K562 (cell line): ENCODE data around the gene SYMPK. TPM values are rescaled to one million over a fixed set of nuclear protein-coding genes. Genes with fewer than 3 reads are reported as not detected.
A peak's percentile ranks its signal among the peaks of the same experiment; 100 is the strongest.

Experiments
- AFF4 ChIP-seq: sonication (generic); formaldehyde crosslinking; IDR thresholded peaks from 2 replicates; pipeline ENCODE4 v1.8.0; 2023; ENCODE audit warnings: mild to moderate bottlenecking, missing genetic modification reagents
- ARID3B ChIP-seq: fragments of 250-450 bp; sonication (Bioruptor Pico); IDR thresholded peaks from 2 replicates; pipeline ENCODE4 v1.4.0; 2020; ENCODE audit warnings: borderline replicate concordance
- BACH1 ChIP-seq: fragments of 200-800 bp; sonication (Bioruptor generic); IDR thresholded peaks from 2 replicates; pipeline ENCODE4 v1.6.1; 2016; ENCODE audit warnings: missing genetic modification characterization, missing compliant biosample characterization
- CHCHD3 ChIP-seq: fragments of 250-450 bp; sonication (Bioruptor Pico); IDR thresholded peaks from 2 replicates; pipeline ENCODE4 v2.1.2; 2022; ENCODE audit warnings: mild to moderate bottlenecking
- DLX4 ChIP-seq: fragments of 250-450 bp; sonication (Bioruptor Pico); IDR thresholded peaks from 2 replicates; pipeline ENCODE4 v1.6.1; 2021; ENCODE audit warnings: mild to moderate bottlenecking
- EGR1 ChIP-seq: fragments of 450-650 bp; conservative IDR thresholded peaks from 2 replicates; pipeline ENCODE4 v1.6.1; 2017; ENCODE audit warnings: mild to moderate bottlenecking
- HDAC3 ChIP-seq: fragments of 450-650 bp; IDR thresholded peaks from 2 replicates; pipeline ENCODE4 v1.6.1; 2018; ENCODE audit warnings: borderline replicate concordance, mild to moderate bottlenecking, moderate library complexity; ENCODE audit not compliant: partially characterized antibody
- HIVEP1 ChIP-seq: fragments of 250-450 bp; sonication (Bioruptor Pico); IDR thresholded peaks from 2 replicates; pipeline ENCODE4 v1.4.0; 2020; ENCODE audit warnings: mild to moderate bottlenecking
- HNRNPH1 ChIP-seq: fragments of 200-400 bp; formaldehyde crosslinking; optimal IDR thresholded peaks from 2 replicates; pipeline ENCODE3; 2017; ENCODE audit warnings: low read depth, mild to moderate bottlenecking, low read length, moderate library complexity
- LEF1 ChIP-seq: fragments of 450-650 bp; IDR thresholded peaks from 2 replicates; pipeline ENCODE4 v1.6.1; 2016; ENCODE audit warnings: mild to moderate bottlenecking
- MAX ChIP-seq: sonication (generic); formaldehyde crosslinking; IDR thresholded peaks from 2 replicates; pipeline ENCODE4 v1.9.0; 2022; ENCODE audit warnings: mild to moderate bottlenecking, missing genetic modification reagents
- RUNX1 ChIP-seq: sonication (generic); IDR thresholded peaks from 2 replicates; pipeline ENCODE4 v1.6.1; 2016; ENCODE audit warnings: antibody characterized with exemption, low read depth
- SMARCB1 ChIP-seq: IDR thresholded peaks from 2 replicates; pipeline ENCODE4 v1.6.1; 2011; ENCODE audit warnings: improper control_type of control experiment, low read depth; ENCODE audit not compliant: insufficient read length
- SMARCC2 ChIP-seq: fragments of 450-650 bp; IDR thresholded peaks from 2 replicates; pipeline ENCODE4 v1.6.1; 2017; ENCODE audit warnings: antibody characterized with exemption, moderate library complexity, mild to moderate bottlenecking, low read depth
- SNRNP70 ChIP-seq: fragments of 200-400 bp; formaldehyde crosslinking; optimal IDR thresholded peaks from 2 replicates; pipeline ENCODE3; 2017; ENCODE audit warnings: low read depth, low read length
- SRSF7 ChIP-seq: fragments of 200-400 bp; formaldehyde crosslinking; optimal IDR thresholded peaks from 2 replicates; pipeline ENCODE3; 2017; ENCODE audit warnings: mild to moderate bottlenecking, low read depth, low read length
- STAT6 ChIP-seq: sonication (generic); formaldehyde crosslinking; IDR thresholded peaks from 2 replicates; pipeline ENCODE4 v1.8.1; 2023; ENCODE audit warnings: mild to moderate bottlenecking, missing genetic modification reagents
- TAL1 ChIP-seq: fragments of 450-650 bp; IDR thresholded peaks from 2 replicates; pipeline ENCODE4 v1.6.1; 2016; ENCODE audit warnings: mild to moderate bottlenecking
- ZBTB8A ChIP-seq: fragments of 450-650 bp; IDR thresholded peaks from 2 replicates; pipeline ENCODE4 v1.6.1; 2018; ENCODE audit warnings: mild to moderate bottlenecking, moderate library complexity; ENCODE audit not compliant: partially characterized antibody
- ZNF134 ChIP-seq: fragments of 250-450 bp; sonication (Bioruptor Pico); conservative IDR thresholded peaks from 2 replicates; pipeline ENCODE4 v1.4.0; 2020
- polyA plus RNA-seq, 8 experiments: library from polyadenylated mRNA; depleted of rRNA in 4 of 8; stranded (reverse) in 5 of 8; unstranded in 3 of 8; fragments of >200 nt; fragmentation: Nextera tagmentation in 2 of 8; fragmentation: Illumina TruSeq in 1 of 8; extraction: Ambion mirVana in 2 of 8; extraction: Trizol in 1 of 8; gene quantifications; 2 replicates each; pipeline versions ENCODE4 v1.2.1 to v1.2.3, GENCODE V29; 2011 to 2014; ENCODE audit warnings: inconsistent platforms in 1 of 8, missing spikeins in 1 of 8
- total RNA-seq, 7 experiments: library from RNA; depleted of rRNA in 6 of 7; stranded (reverse); fragments of >200 nt in 6 of 7; fragmentation: Illumina TruSeq in 2 of 7; extraction: Trizol in 2 of 7; gene quantifications; 2 replicates each; pipeline versions ENCODE4 v1.2.1 to v1.2.3, GENCODE V29; 2011 to 2021; ENCODE audit warnings: low replicate concordance in 1 of 7

Gene SYMPK
- total and polyA plus RNA-seq, 9 of the 15 experiments (the other 6 are each of a cell fraction or from before 2014, with no cell fraction given): 0.73 to 95.5 (median 58.4) TPM

- TF ChIP-seq ZNF134 (no peak), MAX (CRISPR knock-in tag) (peak; percentile 92), SMARCB1 (no peak), HDAC3 (no peak), SRSF7 (no peak), EGR1 (peak; percentile 94), HNRNPH1 (no peak), RUNX1 (no peak), AFF4 (CRISPR knock-in tag) (peak; percentile 95), ZBTB8A (no peak), HIVEP1 (CRISPR knock-in tag) (peak; percentile 59; the same call in 1 of the 2 replicates), BACH1 (no peak), SMARCC2 (no peak), SNRNP70 (no peak), CHCHD3 (no peak), TAL1 (no peak), DLX4 (CRISPR knock-in tag) (no peak), LEF1 (0 out of 2 replicates have a peak, but pooled peaks have one; percentile 39), ARID3B (CRISPR knock-in tag) (no peak), STAT6 (no peak)
Observed at GRCh38 chr19:45770192-45771101, 92.5 kb downstream of the SYMPK start (continued).
